ENCODE measurements around the gene ANKRD63.

ANKRD63 gene

GRCh38 chr15:40313531-40314398 lies 30.9 kb upstream of the ANKRD63 start:
- DNase-seq = no peak

- no peak for DNase-seq
Measured at GRCh38 chr15:40312370-40313158, 29.7 kb upstream of the ANKRD63 start.

- no peak for DNase-seq
Measured at GRCh38 chr15:40310993-40311392, 28.1 kb upstream of the ANKRD63 start.

GRCh38 chr15:40310001-40310959 lies 27.4 kb upstream of the ANKRD63 start:
- peak; percentile 39 for DNase-seq

- no peak for DNase-seq
Measured at GRCh38 chr15:40309344-40309862, 26.5 kb upstream of the ANKRD63 start.

- DNase-seq = peak; percentile 60
Measured at GRCh38 chr15:40307421-40308211, 24.8 kb upstream of the ANKRD63 start, which contains the start of gene PLCB2. TSS of gene PLCB2 (minus strand) at chr15:40307935. CDS start at chr15:40307672, 263 bp downstream.

- DNase-seq = no peak
Measured at GRCh38 chr15:40306908-40307307, 24.0 kb upstream of the ANKRD63 start.

- DNase-seq = no peak
Measured at GRCh38 chr15:40306371-40306770, 23.5 kb upstream of the ANKRD63 start.

GRCh38 chr15:40305281-40305680 lies 22.4 kb upstream of the ANKRD63 start:
- DNase-seq = no peak

- DNase-seq = no peak
Measured at GRCh38 chr15:40303576-40303975, 20.7 kb upstream of the ANKRD63 start.

- no peak for DNase-seq
Measured at GRCh38 chr15:40302981-40303380, 20.1 kb upstream of the ANKRD63 start.

GRCh38 chr15:40302288-40302886 lies 19.5 kb upstream of the ANKRD63 start:
- DNase-seq = no peak

- DNase-seq = no peak
Measured at GRCh38 chr15:40301467-40302179, 18.8 kb upstream of the ANKRD63 start.

GRCh38 chr15:40300771-40301170 lies 17.9 kb upstream of the ANKRD63 start:
- DNase-seq = no peak

GRCh38 chr15:40300367-40300766 lies 17.5 kb upstream of the ANKRD63 start:
- DNase-seq = no peak

GRCh38 chr15:40298216-40298935 lies 15.5 kb upstream of the ANKRD63 start:
- no peak for DNase-seq

GRCh38 chr15:40297356-40297755 lies 14.5 kb upstream of the ANKRD63 start:
- no peak for DNase-seq

- no peak for DNase-seq
Measured at GRCh38 chr15:40296561-40297230, 13.8 kb upstream of the ANKRD63 start.
